Breast epithelium (tissue), 4 donors: ENCODE data around the gene ISLR2. TPM values are rescaled to one million over a fixed set of nuclear protein-coding genes. Genes with fewer than 3 reads are reported as not detected.

Source experiments
- DNase-seq, 2 donors: peaks; one replicate each; pipeline ENCODE4 v3.0.0-alpha.2; 2019; ENCODE audit warnings: low spot score in 2 of 2
- H3K27ac ChIP-seq, 2 donors: fragments of 200-600 bp; sonication (generic) in 1 of 2; one replicate each; pipeline ENCODE4 v1.5.1; 2016 to 2019; ENCODE audit warnings: mild to moderate bottlenecking in 1 of 2
- H3K27me3 ChIP-seq, 2 donors: fragments of 200-600 bp; sonication (generic) in 1 of 2; one replicate each; pipeline versions ENCODE4 v1.5.1 to v1.6.0; 2017 to 2019; ENCODE audit warnings: control low read depth in 1 of 2, mild to moderate bottlenecking in 1 of 2
- H3K36me3 ChIP-seq: fragments of 200-600 bp; one replicate; pipeline ENCODE4 v1.5.1; 2019
- H3K4me1 ChIP-seq, 2 donors: fragments of 200-600 bp; sonication (generic); one replicate each; pipeline ENCODE4 v1.5.1; 2016 to 2019; ENCODE audit warnings: control low read depth in 1 of 2
- H3K4me3 ChIP-seq, 3 donors: fragments of 200-600 bp; sonication (generic); 1 replicate in 2 of 3; 2 replicates in 1 of 3; pipeline ENCODE4 v1.5.1; 2016 to 2019; ENCODE audit warnings: mild to moderate bottlenecking in 3 of 3, moderate library complexity in 2 of 3
- H3K9me3 ChIP-seq, 2 donors: fragments of 200-600 bp; sonication (generic) in 1 of 2; one replicate each; pipeline ENCODE4 v1.5.1; 2016 to 2019; ENCODE audit warnings: control low read depth in 1 of 2
- POLR2A ChIP-seq: fragments of 450-650 bp; IDR thresholded peaks from one replicate; pipeline ENCODE4 v1.6.1; 2016; ENCODE audit warnings: antibody characterized with exemption, mild to moderate bottlenecking, moderate library complexity
- POLR2AphosphoS5 ChIP-seq, 3 donors: sonication (generic); formaldehyde crosslinking; IDR thresholded peaks; one replicate each; pipeline ENCODE4 v1.6.1; 2017; ENCODE audit warnings: antibody characterized with exemption in 3 of 3
- intact Hi-C: fragments of 100-400 bp; cut with DNase I; formaldehyde crosslinking; loops from one replicate; pipeline ENCODE4 v1.15.1; 2023; ENCODE audit warnings: low total_unique reads
- total RNA-seq, 3 donors: library from RNA; depleted of rRNA; stranded (reverse); fragments of >200 nt; gene quantifications; one replicate each; pipeline ENCODE4 v1.1.0, GENCODE V29; 2016
- TF ChIP-seq, protein P1 (sequence below), 3 donors: fragments of 450-650 bp; IDR thresholded peaks; one replicate each; pipeline ENCODE4 v1.5.1; 2016 to 2017; ENCODE audit warnings: antibody characterized with exemption in 3 of 3, mild to moderate bottlenecking in 3 of 3, moderate library complexity in 3 of 3

Gene ISLR2
- total RNA-seq, 3 donors from 2014 or later = 0.48 to 0.88 TPM; not detected in 1

DNA sequence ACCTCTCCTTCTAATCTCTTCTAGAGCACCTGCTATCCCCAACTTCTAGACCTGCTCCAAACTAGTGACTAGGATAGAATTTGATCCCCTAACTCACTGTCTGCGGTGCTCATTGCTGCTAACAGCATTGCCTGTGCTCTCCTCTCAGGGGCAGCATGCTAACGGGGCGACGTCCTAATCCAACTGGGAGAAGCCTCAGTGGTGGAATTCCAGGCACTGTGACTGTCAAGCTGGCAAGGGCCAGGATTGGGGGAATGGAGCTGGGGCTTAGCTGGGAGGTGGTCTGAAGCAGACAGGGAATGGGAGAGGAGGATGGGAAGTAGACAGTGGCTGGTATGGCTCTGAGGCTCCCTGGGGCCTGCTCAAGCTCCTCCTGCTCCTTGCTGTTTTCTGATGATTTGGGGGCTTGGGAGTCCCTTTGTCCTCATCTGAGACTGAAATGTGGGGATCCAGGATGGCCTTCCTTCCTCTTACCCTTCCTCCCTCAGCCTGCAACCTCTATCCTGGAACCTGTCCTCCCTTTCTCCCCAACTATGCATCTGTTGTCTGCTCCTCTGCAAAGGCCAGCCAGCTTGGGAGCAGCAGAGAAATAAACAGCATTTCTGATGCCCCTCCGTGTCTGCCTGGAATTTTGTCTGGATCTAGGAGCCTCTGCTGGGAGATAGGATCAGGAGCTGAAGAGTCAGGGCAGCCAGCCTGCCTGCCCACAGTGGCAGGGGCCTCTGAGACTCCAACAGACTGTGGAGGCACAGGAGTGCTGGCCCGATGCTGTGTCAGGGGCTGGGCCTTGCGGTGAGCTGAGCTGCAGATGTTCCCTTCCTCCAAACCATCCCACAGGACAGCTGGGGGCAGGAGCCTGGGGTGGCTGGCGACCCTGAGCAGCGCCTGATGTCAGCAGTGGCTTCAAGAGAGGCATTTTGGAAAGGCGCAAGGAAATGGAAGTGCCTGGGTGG, 46.2 kb downstream of the ISLR2 start:
- H3K4me1 ChIP-seq = peaks cover 30 to 36% of the 10 kb centered on the region in 2 donors
- H3K4me3 ChIP-seq = peak overlapping the region in 2 of 3 donors; percentile 56 to 68
- no peaks in the 10 kb centered on the region for H3K27me3 ChIP-seq
- peak in 1 of 2 donors; percentile 15 for DNase-seq
- H3K9me3 ChIP-seq = no peaks in the 10 kb centered on the region
- H3K27ac ChIP-seq = peak overlapping the region; percentile 88 to 93
- H3K36me3 ChIP-seq = no peaks in the 10 kb centered on the region
- intact Hi-C loops = no loop called here
- TF ChIP-seq POLR2AphosphoS5 (IDR thresholded peaks at IDR 0.05) (no peak), POLR2A (no peak)
- TF ChIP-seq, protein P1, sequence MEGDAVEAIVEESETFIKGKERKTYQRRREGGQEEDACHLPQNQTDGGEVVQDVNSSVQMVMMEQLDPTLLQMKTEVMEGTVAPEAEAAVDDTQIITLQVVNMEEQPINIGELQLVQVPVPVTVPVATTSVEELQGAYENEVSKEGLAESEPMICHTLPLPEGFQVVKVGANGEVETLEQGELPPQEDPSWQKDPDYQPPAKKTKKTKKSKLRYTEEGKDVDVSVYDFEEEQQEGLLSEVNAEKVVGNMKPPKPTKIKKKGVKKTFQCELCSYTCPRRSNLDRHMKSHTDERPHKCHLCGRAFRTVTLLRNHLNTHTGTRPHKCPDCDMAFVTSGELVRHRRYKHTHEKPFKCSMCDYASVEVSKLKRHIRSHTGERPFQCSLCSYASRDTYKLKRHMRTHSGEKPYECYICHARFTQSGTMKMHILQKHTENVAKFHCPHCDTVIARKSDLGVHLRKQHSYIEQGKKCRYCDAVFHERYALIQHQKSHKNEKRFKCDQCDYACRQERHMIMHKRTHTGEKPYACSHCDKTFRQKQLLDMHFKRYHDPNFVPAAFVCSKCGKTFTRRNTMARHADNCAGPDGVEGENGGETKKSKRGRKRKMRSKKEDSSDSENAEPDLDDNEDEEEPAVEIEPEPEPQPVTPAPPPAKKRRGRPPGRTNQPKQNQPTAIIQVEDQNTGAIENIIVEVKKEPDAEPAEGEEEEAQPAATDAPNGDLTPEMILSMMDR (IDR thresholded peaks at IDR 0.05) = no peak

DNA sequence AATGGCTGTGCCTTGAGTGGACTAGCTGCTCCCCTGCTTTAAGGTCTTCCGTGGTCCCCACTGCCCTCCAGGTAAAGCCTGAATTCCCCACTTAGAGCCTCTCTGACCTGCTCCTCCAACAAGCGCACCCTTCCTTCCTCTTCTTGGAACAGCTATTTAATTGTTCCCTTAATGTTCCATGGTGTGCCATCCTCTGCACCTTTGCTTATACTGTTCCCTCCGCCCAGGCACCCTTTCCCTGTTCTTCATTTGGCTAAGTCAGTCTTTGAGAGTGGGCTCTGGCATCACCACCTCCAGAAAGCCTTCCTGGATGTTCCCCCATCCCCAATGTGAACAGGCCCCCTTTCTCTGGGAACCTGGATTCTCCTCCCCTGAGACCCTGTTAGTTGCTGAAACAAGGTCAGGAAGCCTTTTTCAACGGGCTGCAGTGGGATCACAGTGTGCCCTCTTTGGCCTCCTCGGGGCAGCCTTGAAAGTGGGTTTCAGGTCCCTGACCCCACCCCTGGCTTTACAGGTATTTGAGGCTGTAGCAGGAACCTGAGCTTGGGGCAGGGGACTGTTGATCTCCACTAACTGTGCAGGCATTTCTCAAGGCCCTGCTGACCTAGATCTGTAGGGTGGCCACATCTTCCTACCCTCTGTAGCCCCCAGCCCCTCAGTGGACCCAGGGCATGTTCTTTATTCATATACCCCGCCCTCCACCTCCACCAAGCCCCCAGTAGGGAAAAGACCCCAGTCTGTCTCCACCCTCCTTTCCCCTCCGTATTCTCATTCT, 48.1 kb downstream of the ISLR2 start:
- Histone ChIP-seq H3K4me1 (peaks cover 30 to 33% of the 10 kb centered on the region in 2 donors), H3K27me3 (no peaks in the 10 kb centered on the region), H3K27ac (peak overlapping the region; percentile 74 to 93), H3K9me3 (no peaks in the 10 kb centered on the region), H3K4me3 (no peak overlapping the region), H3K36me3 (no peaks in the 10 kb centered on the region)
- peak in 1 of 2 donors; percentile 25 for DNase-seq
- TF ChIP-seq POLR2AphosphoS5 (IDR thresholded peaks at IDR 0.05) (no peak), POLR2A (no peak)
- TF ChIP-seq, protein P1 (IDR thresholded peaks at IDR 0.05) = no peak
- intact Hi-C loops = no loop called here

DNA sequence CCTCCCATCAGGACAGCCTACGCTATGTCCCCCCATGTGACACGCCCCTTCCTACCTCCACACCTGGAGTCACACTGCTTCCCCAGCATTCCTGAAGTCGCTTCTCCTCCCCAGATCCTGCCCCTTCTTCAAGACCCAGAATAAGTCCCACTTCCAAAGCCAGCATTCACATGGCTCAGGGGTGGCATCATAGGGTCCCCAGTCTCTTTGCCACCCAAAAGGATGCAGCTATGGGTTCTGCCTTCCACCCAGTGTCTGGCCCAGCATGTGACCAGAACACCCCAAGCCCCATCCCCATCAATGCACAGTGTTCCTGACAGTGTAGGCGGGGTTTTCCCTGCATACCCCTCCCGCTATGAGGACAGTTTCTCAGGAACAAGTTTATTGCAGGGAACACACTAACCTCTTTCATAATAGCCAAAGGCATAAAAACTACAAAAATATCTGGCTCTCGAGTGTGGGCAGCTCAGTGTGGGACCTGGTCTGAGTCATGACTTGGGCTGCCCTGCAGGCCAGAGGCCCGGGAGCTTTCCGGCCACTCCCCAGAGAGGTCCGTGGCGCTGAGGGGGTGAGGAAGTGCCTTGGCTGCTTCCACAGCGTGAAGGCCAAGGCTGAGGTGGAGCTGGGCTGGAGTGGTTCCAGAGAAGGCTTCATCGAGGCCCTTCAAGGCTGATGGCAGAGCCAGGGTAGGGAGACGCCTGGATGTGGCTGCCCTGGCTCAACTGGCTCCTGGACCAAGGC, 48.9 kb downstream of the ISLR2 start:
- Histone ChIP-seq H3K27me3 (no peaks in the 10 kb centered on the region), H3K4me1 (peaks cover 30 to 33% of the 10 kb centered on the region in 2 donors), H3K4me3 (peak overlapping the region in 1 of 3 donors; percentile 22), H3K36me3 (no peaks in the 10 kb centered on the region), H3K27ac (peak overlapping the region; percentile 74 to 93), H3K9me3 (no peaks in the 10 kb centered on the region)
- TF ChIP-seq POLR2A (no peak), POLR2AphosphoS5 (IDR thresholded peaks at IDR 0.05) (peak in 1 of 3 donors; percentile 50)
- TF ChIP-seq, protein P1 (IDR thresholded peaks at IDR 0.05) = no peak
- intact Hi-C loops = no loop called here
- peak; percentile 58 to 71 for DNase-seq

DNA sequence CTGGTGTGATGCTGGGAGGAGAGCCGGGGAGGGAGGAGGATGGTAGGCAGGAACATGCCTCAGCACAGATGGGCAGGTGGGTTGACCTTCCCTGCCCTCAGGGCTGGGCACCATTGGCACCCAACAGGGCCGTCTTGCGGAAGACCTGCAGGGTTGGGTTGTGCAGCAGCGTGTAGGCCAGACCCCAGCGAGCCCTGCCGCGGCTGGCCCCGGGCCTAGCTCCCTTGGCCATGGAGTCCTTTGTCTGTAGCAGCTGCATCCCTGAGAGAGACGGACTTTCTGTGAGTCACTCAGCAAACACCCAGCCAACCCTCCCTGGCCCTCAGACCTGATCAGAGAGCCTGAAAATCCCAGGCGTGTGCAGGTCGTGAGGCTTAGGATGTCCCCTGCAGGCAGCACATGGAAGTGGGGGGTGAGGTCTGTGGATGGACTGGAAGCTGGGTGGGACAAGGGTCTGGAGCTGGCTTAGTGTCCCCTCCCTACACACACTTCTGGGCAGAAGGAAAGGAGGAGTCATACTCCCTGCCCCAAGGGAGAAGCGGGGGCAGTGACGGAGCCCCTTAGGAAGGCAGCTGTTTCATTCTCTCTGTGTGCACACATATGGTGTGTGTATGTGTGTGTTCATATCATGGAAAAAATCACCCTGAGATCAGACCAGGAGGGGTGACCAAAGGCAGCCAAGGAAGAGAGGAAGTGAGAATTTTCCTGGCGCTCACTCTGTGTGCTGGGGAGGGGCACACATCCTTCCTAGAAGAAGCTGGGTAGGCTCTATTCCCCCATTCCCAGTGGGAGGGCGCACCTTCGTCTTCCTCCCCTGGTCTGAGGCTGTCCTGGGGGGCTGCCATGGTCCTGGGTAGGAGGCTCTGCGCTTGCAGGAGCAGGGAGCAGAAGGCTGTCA, 49.8 kb downstream of the ISLR2 start:
- peak in 1 of 2 donors; percentile 49 for DNase-seq
- H3K4me1 ChIP-seq = peaks cover 30 to 33% of the 10 kb centered on the region in 2 donors
- no peaks in the 10 kb centered on the region for H3K36me3 ChIP-seq
- TF ChIP-seq POLR2A (no peak), POLR2AphosphoS5 (IDR thresholded peaks at IDR 0.05) (no peak)
- TF ChIP-seq, protein P1 (IDR thresholded peaks at IDR 0.05) = no peak
- H3K9me3 ChIP-seq = no peaks in the 10 kb centered on the region
- H3K4me3 ChIP-seq = peak overlapping the region in 1 of 3 donors; percentile 22
- intact Hi-C loops = no loop called here
- no peaks in the 10 kb centered on the region for H3K27me3 ChIP-seq
- peak overlapping the region; percentile 74 to 93 for H3K27ac ChIP-seq
